Measurements from ENCODE around the gene HOXD13.
A peak's percentile ranks its signal among the peaks of the same experiment; 100 is the strongest.

Gene HOXD13

DNA sequence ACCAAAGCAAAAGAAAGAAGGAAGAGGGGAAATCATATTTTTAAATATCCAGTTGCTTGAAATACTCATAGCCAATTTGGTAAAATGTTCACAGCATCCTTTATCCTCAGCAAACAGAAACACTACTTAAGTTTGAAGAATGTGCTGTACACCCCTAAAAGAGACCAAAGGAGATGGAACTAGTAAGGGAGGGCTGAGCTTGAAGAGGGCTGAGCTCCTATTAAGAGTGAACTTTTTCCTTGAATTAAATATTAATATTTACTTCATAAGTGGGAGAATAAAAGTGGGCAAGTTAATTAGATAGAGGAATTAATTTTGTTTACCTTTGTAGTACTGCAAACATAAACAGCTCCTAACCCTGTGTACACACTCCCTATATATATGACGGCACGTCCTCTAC, 15.7 kb upstream of the HOXD13 start:
- Mint-ChIP-seq H3K27me3 (ENCODE audit: low read depth) (peaks cover 83% of the 10 kb centered on the region), H3K9me3 (peaks cover 7% of the 10 kb centered on the region), H3K36me3 (ENCODE audit: low read depth) (peaks cover 10% of the 10 kb centered on the region), H3K4me1 (ENCODE audit: low read depth) (peaks cover 10% of the 10 kb centered on the region), H3K27ac (no peak overlapping the region), H3K4me3 (no peak overlapping the region)
- no peak for DNase-seq (ENCODE audit: low spot score)

DNA sequence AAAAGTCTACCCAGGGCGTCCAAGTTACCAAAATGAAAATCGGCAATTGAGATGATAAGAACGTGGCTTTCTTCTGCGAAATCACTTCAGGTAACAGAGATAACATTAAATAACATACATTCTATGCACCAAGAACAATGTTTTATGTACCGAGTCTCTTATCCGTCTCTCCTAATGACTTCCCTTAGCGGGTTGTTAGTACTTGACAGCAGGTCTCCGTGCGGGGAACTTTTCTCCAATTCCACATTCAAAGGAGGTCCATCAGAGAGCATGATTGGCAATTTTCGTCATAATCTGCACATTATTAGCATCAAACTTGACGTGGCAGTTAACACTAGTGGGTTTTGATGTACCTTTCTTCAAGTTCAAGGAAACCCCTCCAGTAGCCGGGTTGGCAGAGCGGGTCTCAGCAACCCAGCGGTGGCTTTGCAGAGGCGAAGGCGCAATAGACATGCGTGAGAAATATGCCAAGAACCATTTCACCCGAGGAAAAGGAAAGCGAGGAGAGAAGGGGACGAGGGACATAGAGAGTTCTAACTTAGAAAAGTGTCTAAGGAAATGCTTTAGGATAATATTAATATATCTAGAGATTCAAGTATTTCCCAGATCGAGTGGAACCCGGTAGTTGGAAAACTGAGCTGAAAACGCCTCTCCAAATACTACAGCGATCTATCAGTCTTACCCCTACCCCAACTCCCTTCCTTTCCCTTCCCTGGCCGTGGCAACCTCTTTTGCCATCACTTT, 13.8 kb upstream of the HOXD13 start:
- H3K9me3 Mint-ChIP-seq = peaks cover 7% of the 10 kb centered on the region
- H3K4me3 Mint-ChIP-seq = peak overlapping the region; percentile 64
- H3K36me3 Mint-ChIP-seq (ENCODE audit: low read depth) = peaks cover 10% of the 10 kb centered on the region
- peaks cover 82% of the 10 kb centered on the region for H3K27me3 Mint-ChIP-seq (ENCODE audit: low read depth)
- peak overlapping the region; percentile 87 for H3K27ac Mint-ChIP-seq
- DNase-seq (ENCODE audit: low spot score) = no peak
- H3K4me1 Mint-ChIP-seq (ENCODE audit: low read depth) = peaks cover 13% of the 10 kb centered on the region

DNA sequence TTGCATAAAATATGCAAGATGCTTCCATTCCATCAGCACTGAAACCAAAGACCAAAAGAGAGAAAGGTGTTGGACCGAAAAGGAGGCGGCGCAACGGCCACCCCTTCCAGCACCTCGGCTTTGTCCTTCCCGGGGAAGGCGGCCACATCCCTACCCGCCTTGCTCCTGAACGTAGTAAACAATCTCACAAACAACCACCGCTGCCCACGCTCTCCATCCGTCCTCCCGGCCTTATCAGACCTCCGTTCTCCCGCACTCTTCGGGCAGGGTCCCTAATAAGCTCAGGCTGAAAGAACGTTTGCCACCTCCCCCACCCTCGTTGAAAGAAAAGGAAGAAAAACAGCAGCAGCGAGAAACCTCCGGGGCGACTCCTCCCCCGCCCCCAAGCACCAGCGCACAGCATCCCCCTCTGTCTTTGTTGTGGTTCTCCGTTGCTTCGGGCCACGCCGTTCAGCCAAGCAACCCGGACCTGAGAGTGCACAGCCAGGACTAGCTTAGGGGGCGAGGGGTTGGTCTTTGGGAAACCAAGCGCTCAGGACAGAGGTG, 13.2 kb upstream of the HOXD13 start:
- no peak for DNase-seq (ENCODE audit: low spot score)
- Mint-ChIP-seq H3K36me3 (ENCODE audit: low read depth) (peaks cover 10% of the 10 kb centered on the region), H3K9me3 (peaks cover 7% of the 10 kb centered on the region), H3K27ac (peak overlapping the region; percentile 87), H3K27me3 (ENCODE audit: low read depth) (peaks cover 81% of the 10 kb centered on the region), H3K4me1 (ENCODE audit: low read depth) (peaks cover 13% of the 10 kb centered on the region), H3K4me3 (peak overlapping the region; percentile 64)

DNA sequence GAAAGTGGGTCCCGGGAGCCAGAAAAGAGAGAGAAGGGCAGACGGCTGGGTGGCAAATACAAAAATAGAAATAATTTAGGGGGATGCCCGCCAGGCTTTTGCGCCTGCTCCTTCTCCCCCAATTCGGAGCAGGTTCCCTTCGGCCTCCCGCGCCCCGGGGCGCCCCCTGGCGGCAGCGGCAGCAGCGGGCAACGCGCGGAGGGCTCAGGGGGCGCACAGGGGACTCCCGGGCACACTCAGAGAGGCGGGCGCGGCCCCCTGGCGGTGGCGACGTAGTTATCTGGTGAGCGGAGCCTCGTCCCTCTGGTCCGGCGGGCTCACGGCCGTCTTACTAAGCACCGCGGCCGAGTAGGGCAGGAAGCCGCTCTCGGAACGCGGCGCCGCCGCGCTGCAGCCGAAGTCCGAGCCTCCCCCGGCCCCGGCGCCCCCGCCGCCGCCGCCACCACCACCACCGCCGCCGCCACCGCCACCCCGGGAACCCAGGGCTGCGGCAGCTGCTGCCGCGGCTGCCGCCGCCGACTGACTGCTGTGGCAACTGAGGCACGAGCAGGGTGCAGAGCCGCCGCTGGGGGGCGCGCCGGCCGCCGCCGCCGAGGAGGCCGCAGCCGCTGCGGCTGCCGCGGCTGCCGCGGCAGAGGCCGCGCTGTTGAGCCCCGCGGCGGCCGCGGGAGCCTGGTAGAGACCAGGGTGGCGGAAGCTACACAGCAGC, 12.5 kb upstream of the HOXD13 start:
- Mint-ChIP-seq H3K9me3 (peaks cover 7% of the 10 kb centered on the region), H3K27ac (peak overlapping the region; percentile 87), H3K36me3 (ENCODE audit: low read depth) (peaks cover 10% of the 10 kb centered on the region), H3K4me3 (peak overlapping the region; percentile 64), H3K27me3 (ENCODE audit: low read depth) (peaks cover 81% of the 10 kb centered on the region), H3K4me1 (ENCODE audit: low read depth) (peaks cover 13% of the 10 kb centered on the region)
- DNase-seq (ENCODE audit: low spot score) = no peak

DNA sequence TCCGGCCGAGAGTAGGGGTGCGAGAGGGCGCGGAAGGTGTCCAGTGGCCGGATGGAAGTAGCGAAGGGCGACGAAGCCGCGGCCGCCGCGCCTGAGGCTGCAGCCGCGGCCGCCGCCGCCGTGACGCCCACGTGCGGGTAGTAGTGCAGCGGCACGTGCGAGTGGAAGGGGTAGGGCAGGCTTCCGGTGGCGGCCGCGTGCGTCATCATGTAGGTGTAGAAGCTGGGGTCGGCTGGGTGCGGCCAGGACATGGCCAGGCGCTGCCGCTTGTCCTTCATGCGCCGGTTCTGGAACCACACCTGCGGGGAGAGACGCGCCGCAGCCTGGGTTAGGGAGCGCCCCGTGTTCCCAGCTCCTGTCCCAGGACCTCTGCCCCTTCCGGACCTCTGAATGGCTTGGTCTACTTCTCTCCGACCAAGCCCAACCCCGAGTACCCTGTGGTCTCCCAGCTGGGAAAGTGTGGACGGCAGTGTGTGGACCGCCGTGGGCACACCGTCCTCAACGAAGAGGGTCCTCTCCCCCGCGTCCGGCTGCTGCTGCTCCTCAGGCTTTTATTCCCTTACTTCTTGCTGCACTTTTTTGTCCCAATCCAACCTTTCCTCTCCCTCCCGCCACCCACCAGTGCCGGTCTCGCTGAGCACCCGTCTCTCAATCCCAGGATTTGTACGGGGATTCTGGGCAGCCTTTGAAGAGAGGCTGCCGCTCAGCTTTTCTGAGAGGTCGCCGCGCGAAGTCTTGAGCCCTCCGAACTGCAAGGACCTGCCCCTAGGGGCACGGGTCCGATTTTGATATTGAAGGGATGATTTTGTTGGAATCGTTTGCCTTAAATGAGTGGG, 11.8 kb upstream of the HOXD13 start:
- Mint-ChIP-seq H3K4me3 (peak overlapping the region; percentile 54), H3K27me3 (ENCODE audit: low read depth) (peaks cover 81% of the 10 kb centered on the region), H3K36me3 (ENCODE audit: low read depth) (peaks cover 10% of the 10 kb centered on the region), H3K27ac (peak overlapping the region; percentile 82), H3K9me3 (peaks cover 7% of the 10 kb centered on the region), H3K4me1 (ENCODE audit: low read depth) (peaks cover 13% of the 10 kb centered on the region)
- DNase-seq (ENCODE audit: low spot score) = no peak

DNA sequence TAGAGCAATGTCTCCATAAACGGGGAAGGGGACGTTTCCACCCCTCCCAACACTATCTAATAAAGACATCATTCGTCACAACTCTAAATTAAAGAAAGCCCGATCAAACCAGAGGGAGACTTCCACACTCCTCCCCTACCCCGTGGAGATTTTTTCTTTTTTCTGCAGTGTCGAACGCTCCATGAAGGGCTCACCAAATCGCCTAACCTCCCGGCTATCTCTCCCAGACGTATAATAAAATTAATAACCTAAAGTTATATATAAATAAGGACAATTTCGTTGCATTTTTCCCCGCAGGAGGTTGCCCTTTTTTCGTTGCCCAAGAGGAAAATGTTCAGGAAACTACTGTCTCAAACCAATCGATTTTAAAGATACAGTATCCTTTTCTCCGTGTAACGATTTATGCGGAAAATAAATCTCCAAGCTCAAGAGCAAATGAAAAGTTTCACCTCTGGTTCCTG, 11.1 kb upstream of the HOXD13 start:
- Mint-ChIP-seq H3K27me3 (ENCODE audit: low read depth) (peaks cover 81% of the 10 kb centered on the region), H3K9me3 (peaks cover 7% of the 10 kb centered on the region), H3K4me3 (peak overlapping the region; percentile 54), H3K4me1 (ENCODE audit: low read depth) (peaks cover 13% of the 10 kb centered on the region), H3K36me3 (ENCODE audit: low read depth) (peaks cover 10% of the 10 kb centered on the region), H3K27ac (peak overlapping the region; percentile 82)
- no peak for DNase-seq (ENCODE audit: low spot score)

DNA sequence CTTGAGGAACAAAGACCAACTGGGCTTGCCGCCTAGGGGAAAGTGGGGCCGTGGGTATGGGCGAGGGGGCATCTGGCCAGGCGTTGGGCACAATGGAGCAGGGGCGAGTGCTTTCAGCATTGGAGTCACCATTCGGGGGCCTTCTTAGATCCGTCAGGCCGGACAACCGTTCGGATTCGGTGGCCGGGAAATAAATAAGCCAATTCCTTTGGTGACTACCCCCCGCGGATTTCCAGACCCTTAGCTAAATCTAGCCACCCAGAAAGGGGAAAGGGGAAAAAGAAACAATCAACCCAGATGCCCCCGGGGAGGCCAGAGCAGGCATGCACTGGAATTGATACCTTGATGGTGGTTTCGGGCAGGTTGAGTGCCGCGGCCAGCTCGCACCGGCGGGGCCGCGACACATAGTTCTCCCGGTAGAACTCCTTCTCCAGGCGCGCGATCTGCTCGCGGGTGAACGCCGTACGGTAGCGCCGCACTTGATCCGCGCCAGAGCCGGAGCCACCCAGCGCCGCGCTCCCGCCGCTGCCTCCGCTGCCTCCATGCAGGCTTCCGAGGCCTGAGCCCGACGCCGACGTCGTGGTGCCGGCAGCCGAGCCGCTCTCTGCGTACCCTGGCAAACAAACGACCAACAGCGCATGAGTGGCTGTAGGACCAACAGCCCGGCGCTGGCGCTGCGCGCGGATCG, 10.5 kb upstream of the HOXD13 start:
- peak overlapping the region; percentile 69 for H3K27ac Mint-ChIP-seq
- peaks cover 82% of the 10 kb centered on the region for H3K27me3 Mint-ChIP-seq (ENCODE audit: low read depth)
- no peak for DNase-seq (ENCODE audit: low spot score)
- peaks cover 13% of the 10 kb centered on the region for H3K4me1 Mint-ChIP-seq (ENCODE audit: low read depth)
- H3K4me3 Mint-ChIP-seq = no peak overlapping the region
- H3K9me3 Mint-ChIP-seq = peaks cover 7% of the 10 kb centered on the region
- peaks cover 10% of the 10 kb centered on the region for H3K36me3 Mint-ChIP-seq (ENCODE audit: low read depth)

DNA sequence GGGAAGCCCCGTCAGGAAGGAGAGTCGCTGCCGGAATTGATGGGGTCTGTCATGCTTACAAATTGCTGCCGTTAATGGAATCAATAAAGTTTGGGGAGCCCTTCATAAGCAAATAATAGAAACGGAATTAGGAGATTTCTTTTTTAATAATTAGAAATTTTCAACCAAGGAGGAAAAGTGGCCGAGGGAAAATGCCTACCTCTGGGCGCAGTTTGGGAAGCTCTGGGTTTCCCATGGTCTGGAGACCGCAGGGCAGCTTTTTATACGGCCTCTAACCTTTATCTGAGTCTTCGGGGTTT, 10.0 kb upstream of the HOXD13 start:
- Mint-ChIP-seq H3K36me3 (ENCODE audit: low read depth) (peaks cover 10% of the 10 kb centered on the region), H3K27ac (peak overlapping the region; percentile 45), H3K4me1 (ENCODE audit: low read depth) (peaks cover 13% of the 10 kb centered on the region), H3K27me3 (ENCODE audit: low read depth) (peaks cover 82% of the 10 kb centered on the region), H3K4me3 (peak overlapping the region; percentile 7), H3K9me3 (peaks cover 7% of the 10 kb centered on the region)
- no peak for DNase-seq (ENCODE audit: low spot score)

DNA sequence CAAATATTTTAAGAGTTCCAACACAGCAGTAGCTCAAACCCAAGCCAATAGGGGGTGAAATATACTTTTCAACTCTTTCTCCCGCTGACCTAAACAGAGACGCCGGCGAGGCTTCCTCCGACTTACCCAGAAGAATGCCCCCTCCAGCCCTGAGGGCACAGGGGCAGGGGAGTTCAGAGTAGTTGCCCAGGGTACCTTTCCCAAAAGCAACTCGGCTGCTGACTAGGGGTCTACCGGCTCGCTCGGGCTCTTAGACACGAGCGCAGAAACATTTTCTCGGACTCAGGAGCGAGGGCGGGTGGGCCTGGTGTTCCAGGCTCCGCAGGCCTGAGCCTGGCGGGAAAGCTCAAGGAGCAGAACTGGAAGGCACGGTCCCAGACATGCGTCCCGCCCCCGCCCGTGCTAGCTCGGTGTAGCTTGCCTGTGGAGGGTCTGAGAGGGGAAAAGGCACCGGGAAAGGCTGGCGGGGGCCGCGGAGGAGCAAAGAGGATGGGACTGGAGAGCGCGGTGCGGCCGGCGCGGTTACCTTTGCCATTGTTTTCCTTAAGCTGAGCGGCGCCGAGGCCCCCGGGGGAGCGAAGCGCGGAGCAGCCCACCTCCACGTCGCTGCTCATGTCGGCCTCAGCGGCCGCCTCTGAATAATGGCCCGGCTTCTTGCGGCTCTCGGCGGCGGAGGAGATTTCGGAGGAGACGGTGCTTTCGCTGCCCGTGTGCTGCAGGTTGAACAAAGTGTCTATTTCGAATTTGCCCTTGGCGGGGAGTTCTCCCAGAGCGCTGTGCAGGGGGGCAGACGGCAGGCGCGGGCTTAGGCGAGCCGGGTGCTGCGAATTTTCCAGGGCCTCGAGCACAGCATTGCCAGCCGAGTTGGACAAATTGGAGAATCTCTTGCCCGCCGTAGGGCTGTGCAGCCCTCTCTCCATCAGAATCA, 9.4 kb upstream of the HOXD13 start:
- Mint-ChIP-seq H3K27ac (peak overlapping the region; percentile 59), H3K9me3 (peaks cover 7% of the 10 kb centered on the region), H3K27me3 (ENCODE audit: low read depth) (peaks cover 88% of the 10 kb centered on the region), H3K36me3 (ENCODE audit: low read depth) (peaks cover 10% of the 10 kb centered on the region), H3K4me3 (peak overlapping the region; percentile 7), H3K4me1 (ENCODE audit: low read depth) (peaks cover 13% of the 10 kb centered on the region)
- DNase-seq (ENCODE audit: low spot score) = no peak

DNA sequence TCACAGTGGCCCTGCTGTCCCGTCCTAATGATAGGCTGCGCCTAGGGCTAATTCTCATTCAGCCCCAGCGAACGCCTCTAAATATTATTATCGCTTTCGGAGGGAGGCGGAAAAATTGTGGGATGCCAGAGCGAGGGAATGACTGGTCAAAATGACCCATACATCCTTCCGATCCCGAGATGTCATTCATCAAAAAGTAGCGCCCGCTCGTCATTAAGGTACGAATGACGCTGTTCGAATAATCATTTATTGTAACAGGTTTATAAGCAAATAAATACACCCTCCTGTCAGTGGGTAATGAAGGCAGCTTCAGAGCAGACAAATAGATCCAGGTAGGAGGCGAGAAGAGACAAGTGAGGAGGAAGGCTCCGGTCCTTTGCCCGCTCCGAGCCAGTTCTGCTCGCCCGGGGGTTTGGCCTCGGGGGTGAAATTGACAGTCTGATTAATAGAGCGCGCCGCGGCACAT, 8.7 kb upstream of the HOXD13 start, which contains the start of gene EVX2:
Gene EVX2, minus strand, starts transcription at position 167 of the 466 bp plus-strand sequence. CDS start 186 bp downstream, outside the sequence.
- H3K4me1 Mint-ChIP-seq (ENCODE audit: low read depth) = peaks cover 12% of the 10 kb centered on the region
- no peak for DNase-seq (ENCODE audit: low spot score)
- H3K27ac Mint-ChIP-seq = peak within 1 kb of the TSS; percentile 74
- peaks cover 88% of the 10 kb centered on the region for H3K27me3 Mint-ChIP-seq (ENCODE audit: low read depth)
- peaks cover 10% of the 10 kb centered on the region for H3K36me3 Mint-ChIP-seq (ENCODE audit: low read depth)
- H3K9me3 Mint-ChIP-seq = peaks cover 3% of the 10 kb centered on the region
- H3K4me3 Mint-ChIP-seq = peak within 1 kb of the TSS; percentile 7

DNA sequence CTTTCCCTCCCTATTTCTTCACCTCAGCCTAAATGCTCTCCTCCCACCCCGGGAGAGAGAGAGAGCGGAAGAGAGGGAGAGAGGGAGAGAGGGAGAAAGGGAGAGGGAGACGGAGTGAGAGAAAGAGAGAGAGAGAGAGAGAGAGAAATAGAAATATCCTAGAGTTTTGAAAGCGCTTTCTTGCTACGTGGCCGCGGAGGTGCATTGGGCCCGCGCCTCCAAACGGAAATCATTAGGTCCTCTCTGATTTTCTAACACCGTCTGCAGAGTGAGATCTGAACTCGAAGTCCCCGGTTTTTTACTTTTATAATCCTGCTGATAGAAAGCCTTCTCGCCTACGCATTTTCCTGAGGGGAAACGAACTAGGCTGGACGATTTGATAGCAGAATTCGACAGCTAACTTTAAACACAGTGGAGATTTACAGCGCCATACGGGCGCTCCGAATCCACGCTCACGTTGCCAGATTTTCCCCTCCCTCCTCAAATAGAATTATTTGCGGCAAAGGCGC, 7.9 kb upstream of the HOXD13 start:
- Mint-ChIP-seq H3K4me3 (no peak overlapping the region), H3K27ac (peak overlapping the region; percentile 74), H3K27me3 (ENCODE audit: low read depth) (peaks cover 88% of the 10 kb centered on the region), H3K9me3 (no peaks in the 10 kb centered on the region), H3K4me1 (ENCODE audit: low read depth) (peaks cover 7% of the 10 kb centered on the region), H3K36me3 (ENCODE audit: low read depth) (peaks cover 5% of the 10 kb centered on the region)
- no peak for DNase-seq (ENCODE audit: low spot score)

DNA sequence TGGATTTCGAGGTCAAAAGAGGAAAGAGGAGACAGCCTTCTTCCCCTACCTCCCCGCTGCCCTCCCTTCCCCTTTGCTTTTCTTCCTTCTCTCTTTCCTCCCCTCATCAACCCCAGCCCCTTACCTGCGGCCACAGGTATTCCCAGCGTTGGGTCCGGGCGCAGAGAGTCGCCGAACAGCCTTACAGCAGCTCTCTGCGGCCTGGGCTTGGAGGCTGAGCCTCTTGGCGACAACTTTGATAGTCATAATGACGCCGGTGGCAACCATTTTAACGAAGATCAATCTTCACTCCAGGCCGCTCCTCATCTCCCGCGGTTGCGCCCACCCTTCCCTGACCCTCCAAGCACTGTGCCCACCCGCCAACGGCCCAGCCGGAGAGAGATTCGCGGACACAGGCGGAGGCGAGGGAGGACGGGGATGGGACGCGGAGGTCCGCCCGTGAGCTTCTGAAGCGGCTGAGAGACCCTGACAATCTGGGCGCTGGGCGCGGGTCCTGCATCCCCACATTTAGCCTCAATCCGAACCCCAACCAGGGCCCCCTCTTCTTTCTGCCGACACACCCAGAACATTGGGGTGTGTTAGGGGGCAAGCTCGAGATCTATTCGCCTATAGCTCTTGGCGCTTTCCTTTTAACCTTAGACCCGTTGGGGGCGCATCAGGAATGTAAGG, 7.3 kb upstream of the HOXD13 start:
- peaks cover 7% of the 10 kb centered on the region for H3K4me1 Mint-ChIP-seq (ENCODE audit: low read depth)
- no peak overlapping the region for H3K4me3 Mint-ChIP-seq
- H3K27ac Mint-ChIP-seq = peak overlapping the region; percentile 74
- H3K27me3 Mint-ChIP-seq (ENCODE audit: low read depth) = peaks cover 93% of the 10 kb centered on the region
- H3K36me3 Mint-ChIP-seq (ENCODE audit: low read depth) = peaks cover 5% of the 10 kb centered on the region
- no peaks in the 10 kb centered on the region for H3K9me3 Mint-ChIP-seq
- no peak for DNase-seq (ENCODE audit: low spot score)
